Neutrophil (primary cell): ENCODE data around the gene FNBP1L.

Experiments used
- H3K27ac ChIP-seq: fragments of 200-600 bp; sonication (generic); 2 replicates; pipeline ENCODE4 v1.5.1; 2016; ENCODE audit warnings: mild to moderate bottlenecking, moderate library complexity
- H3K27me3 ChIP-seq: fragments of 200-600 bp; sonication (generic); 2 replicates; pipeline ENCODE4 v1.6.0; 2016; ENCODE audit warnings: mild to moderate bottlenecking
- H3K36me3 ChIP-seq: fragments of 200-600 bp; sonication (generic); 2 replicates; pipeline ENCODE4 v1.5.1; 2017
- H3K4me1 ChIP-seq, 2 experiments: fragments of 200-600 bp in 1 of 2; sonication (generic) in 1 of 2; 1 replicate in 1 of 2; 2 replicates in 1 of 2; pipeline versions ENCODE4 v1.5.1 to v1.6.1; 2013 to 2016; ENCODE audit warnings: low read depth in 1 of 2, low read length in 1 of 2, mild to moderate bottlenecking in 1 of 2, moderate library complexity in 1 of 2; ENCODE audit not compliant: control insufficient read depth in 1 of 2, insufficient read depth in 1 of 2
- H3K4me3 ChIP-seq, 2 experiments: fragments of 200-600 bp in 1 of 2; sonication (generic) in 1 of 2; 1 replicate in 1 of 2; 2 replicates in 1 of 2; pipeline ENCODE4 v1.5.1; 2013 to 2016; ENCODE audit warnings: low read depth in 1 of 2, low read length in 1 of 2, mild to moderate bottlenecking in 1 of 2, moderate library complexity in 1 of 2
- H3K9me3 ChIP-seq: fragments of 200-600 bp; sonication (generic); 2 replicates; pipeline ENCODE4 v1.5.1; 2016
- CTCF ChIP-seq: fragments of 200-600 bp; sonication (generic); IDR thresholded peaks from 2 replicates; pipeline ENCODE4 v1.5.1; 2016; ENCODE audit warnings: antibody characterized with exemption

Gene FNBP1L

GRCh38 chr1:93541045-93541444, 93.1 kb downstream of the FNBP1L start:
- no peaks in the 10 kb centered on the region for H3K36me3 ChIP-seq
- H3K4me3 ChIP-seq, result no peak overlapping the region
- no peaks in the 10 kb centered on the region for H3K9me3 ChIP-seq
- no peaks in the 10 kb centered on the region for H3K4me1 ChIP-seq
- H3K27ac ChIP-seq, result no peak overlapping the region
- H3K27me3 ChIP-seq, result no peaks in the 10 kb centered on the region
- TF ChIP-seq CTCF, result no peak

DNA sequence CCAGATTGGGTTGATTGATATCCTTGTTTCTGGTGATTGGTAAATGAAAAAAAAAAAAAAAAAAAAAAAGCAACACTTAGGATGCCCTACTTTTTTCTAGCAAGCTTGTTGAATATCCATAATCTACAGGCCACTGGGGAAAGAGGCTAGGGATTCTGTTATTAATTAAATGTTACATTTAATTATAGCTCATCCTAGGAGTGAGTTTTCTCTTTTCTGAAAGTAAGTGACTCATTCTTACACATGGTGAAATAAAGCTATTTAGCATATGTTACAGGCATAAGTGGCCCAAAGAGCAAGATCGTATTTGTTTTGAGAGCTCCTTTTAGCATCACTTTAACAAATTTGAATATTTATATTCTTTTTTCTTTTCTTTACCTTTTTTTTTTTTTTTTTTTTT, 94.5 kb downstream of the FNBP1L start:
- TF ChIP-seq CTCF, result no peak
- Histone ChIP-seq H3K27me3 (no peaks in the 10 kb centered on the region), H3K27ac (no peak overlapping the region), H3K4me3 (no peak overlapping the region), H3K36me3 (no peaks in the 10 kb centered on the region), H3K9me3 (no peaks in the 10 kb centered on the region), H3K4me1 (no peaks in the 10 kb centered on the region)

GRCh38 chr1:93546162-93546863, 98.4 kb downstream of the FNBP1L start:
- Histone ChIP-seq H3K27me3 (no peaks in the 10 kb centered on the region), H3K4me3 (no peak overlapping the region), H3K9me3 (no peaks in the 10 kb centered on the region), H3K36me3 (no peaks in the 10 kb centered on the region), H3K4me1 (peaks cover 9 to 15% of the 10 kb centered on the region in 2 experiments), H3K27ac (no peak overlapping the region)
- no peak for TF ChIP-seq CTCF

GRCh38 chr1:93549131-93549530, 101.2 kb downstream of the FNBP1L start:
- Histone ChIP-seq H3K4me3 (no peak overlapping the region), H3K27me3 (no peaks in the 10 kb centered on the region), H3K4me1 (peaks cover 26 to 34% of the 10 kb centered on the region in 2 experiments), H3K36me3 (no peaks in the 10 kb centered on the region), H3K27ac (no peak overlapping the region), H3K9me3 (no peaks in the 10 kb centered on the region)
- no peak for TF ChIP-seq CTCF

DNA sequence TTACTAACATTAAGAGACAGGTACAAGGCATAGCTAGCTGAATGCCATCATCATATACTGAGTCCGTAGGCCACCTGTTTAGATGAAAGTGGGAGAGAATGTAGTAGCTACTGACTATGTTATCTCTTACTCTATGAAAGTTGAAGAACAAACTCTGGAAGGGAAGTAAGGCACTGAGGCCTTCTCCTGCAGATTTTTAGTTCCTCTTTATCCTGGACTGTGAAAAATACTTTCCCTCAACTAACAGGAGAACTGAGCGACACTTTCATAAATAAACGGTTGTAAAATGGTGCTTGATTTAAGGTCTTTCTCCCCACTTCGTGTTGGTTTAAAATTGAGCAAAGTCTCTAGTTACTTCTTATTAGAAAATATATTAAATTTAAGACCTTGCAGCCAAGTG, 101.9 kb downstream of the FNBP1L start:
- H3K9me3 ChIP-seq, result no peaks in the 10 kb centered on the region
- TF ChIP-seq CTCF, result no peak
- peaks cover 26 to 34% of the 10 kb centered on the region in 2 experiments for H3K4me1 ChIP-seq
- H3K27ac ChIP-seq, result peak overlapping the region; percentile 1
- H3K27me3 ChIP-seq, result no peaks in the 10 kb centered on the region
- H3K4me3 ChIP-seq, result no peak overlapping the region
- H3K36me3 ChIP-seq, result no peaks in the 10 kb centered on the region
